Upper lobe of right lung (tissue), 1 donor: Measurements from ENCODE around the gene FAM151A. TPM values are rescaled to one million over a fixed set of nuclear protein-coding genes. Genes with fewer than 3 reads are reported as not detected.
"Not testable (repeated sequence)": the region's sequence is repeated elsewhere in the genome, so short reads cannot be mapped to it uniquely, and the experiment has no call there.

Experiments
- ATAC-seq: fragments of 200-7000 bp; cut with Tn5 transposase; one replicate; pipeline ENCODE4 v1.9.1; 2020; ENCODE audit warnings: mild to moderate bottlenecking, moderate library complexity
- DNase-seq: peaks from one replicate; pipeline ENCODE4 v3.0.0-alpha.2; 2020
- H3K27ac ChIP-seq: fragments of 200-600 bp; one replicate; pipeline ENCODE4 v1.8.0; 2022
- H3K27me3 ChIP-seq: fragments of 200-600 bp; one replicate; pipeline ENCODE4 v1.8.0; 2022; ENCODE audit warnings: mild to moderate bottlenecking
- H3K36me3 ChIP-seq: fragments of 200-600 bp; one replicate; pipeline ENCODE4 v1.8.0; 2022
- H3K4me1 ChIP-seq: fragments of 200-600 bp; one replicate; pipeline ENCODE4 v1.8.0; 2022
- H3K4me3 ChIP-seq: fragments of 200-600 bp; one replicate; pipeline ENCODE4 v1.8.0; 2022; ENCODE audit warnings: mild to moderate bottlenecking
- H3K9me3 ChIP-seq: fragments of 200-600 bp; one replicate; pipeline ENCODE4 v1.8.0; 2022
- CTCF ChIP-seq: fragments of 200-600 bp; IDR thresholded peaks from one replicate; pipeline ENCODE4 v1.8.0; 2022; ENCODE audit warnings: antibody characterized with exemption
- intact Hi-C: fragments of 100-400 bp; cut with DNase I; formaldehyde crosslinking; loops from one replicate; pipeline ENCODE4 v1.11.0; 2022
- total RNA-seq: library from RNA; stranded (reverse); fragmentation: NEBNext Ultra II Directional; extraction: Animal tissue kit (Norgen Biotek cat#: 25700); gene quantifications from one replicate; pipeline ENCODE4 v1.2.1, GENCODE V29; 2021
- donor health status: DM: no; HTN: yes; CAD: no; lungs with severe emphysema.

Gene FAM151A
- total RNA-seq, 1 donor from 2014 or later, result not detected

GRCh38 chr1:54643736-54644135 is 20.4 kb upstream of the FAM151A start:
- H3K9me3 ChIP-seq, result peaks cover 6% of the 10 kb centered on the region
- H3K27ac ChIP-seq, result no peak overlapping the region
- ATAC-seq (no peak), DNase-seq (no peak)
- TF ChIP-seq CTCF, result no peak
- no peaks in the 10 kb centered on the region for H3K36me3 ChIP-seq
- intact Hi-C loops, result no loop called here
- H3K4me1 ChIP-seq, result no peaks in the 10 kb centered on the region
- H3K27me3 ChIP-seq, result no peaks in the 10 kb centered on the region
- H3K4me3 ChIP-seq, result no peak overlapping the region

GRCh38 chr1:54640863-54641836 is 17.8 kb upstream of the FAM151A start, which contains the start of gene MROH7:
MROH7 (plus strand) TSS chr1:54641786; CDS start chr1:54652927, 11,141 bp downstream.
- Histone ChIP-seq H3K9me3 (peaks cover 6% of the 10 kb centered on the region), H3K27ac (no peak within 1 kb of the TSS), H3K4me1 (no peaks in the 10 kb centered on the region), H3K36me3 (no peaks in the 10 kb centered on the region), H3K27me3 (no peaks in the 10 kb centered on the region), H3K4me3 (no peak within 1 kb of the TSS)
- intact Hi-C loops, result no loop called here
- DNase-seq, result no peak
- ATAC-seq, result no peak
- TF ChIP-seq CTCF, result no peak

- DNase-seq (no peak), ATAC-seq (no peak)
- Histone ChIP-seq H3K4me3 (no peak overlapping the region), H3K27me3 (no peaks in the 10 kb centered on the region), H3K36me3 (no peaks in the 10 kb centered on the region), H3K9me3 (peaks cover 6% of the 10 kb centered on the region), H3K27ac (no peak overlapping the region), H3K4me1 (no peaks in the 10 kb centered on the region)
- intact Hi-C loops, result no loop called here
- no peak for TF ChIP-seq CTCF
Measured at GRCh38 chr1:54640361-54640760, 17.0 kb upstream of the FAM151A start.

GRCh38 chr1:54636461-54637446 is 13.4 kb upstream of the FAM151A start:
- intact Hi-C loops, H3K4me3 ChIP-seq, ATAC-seq, DNase-seq, H3K27me3 ChIP-seq, H3K27ac ChIP-seq, H3K4me1 ChIP-seq, H3K36me3 ChIP-seq, H3K9me3 ChIP-seq: not testable (repeated sequence)

GRCh38 chr1:54635804-54636203 is 12.5 kb upstream of the FAM151A start:
- H3K36me3 ChIP-seq, ATAC-seq, H3K4me3 ChIP-seq, H3K9me3 ChIP-seq, H3K27ac ChIP-seq, DNase-seq, H3K4me1 ChIP-seq, intact Hi-C loops, H3K27me3 ChIP-seq: not testable (repeated sequence)

- no peak for TF ChIP-seq CTCF
- Histone ChIP-seq H3K36me3 (no peaks in the 10 kb centered on the region), H3K4me1 (no peaks in the 10 kb centered on the region), H3K27me3 (no peaks in the 10 kb centered on the region), H3K9me3 (no peaks in the 10 kb centered on the region), H3K27ac (no peak overlapping the region), H3K4me3 (no peak overlapping the region)
- intact Hi-C loops, result no loop called here
- DNase-seq (no peak), ATAC-seq (no peak)
Measured at GRCh38 chr1:54627196-54627595, 3.9 kb upstream of the FAM151A start.
